Chondrocyte (in vitro differentiated cells): ENCODE data around the gene SLC26A4. TPM values are rescaled to one million over a fixed set of nuclear protein-coding genes. Genes with fewer than 3 reads are reported as not detected.

Experiments
- DNase-seq: peaks from one replicate; pipeline ENCODE4 v3.0.0; 2021; ENCODE audit warnings: mixed read lengths, low spot score
- H3K27ac Mint-ChIP-seq: one replicate; pipeline ENCODE4 v1.8.0; 2021; ENCODE audit warnings: mild to moderate bottlenecking, moderate library complexity, mixed read lengths; ENCODE audit not compliant: unreplicated experiment
- H3K27me3 Mint-ChIP-seq: 2 replicates; pipeline ENCODE4 v1.8.0; 2021; ENCODE audit warnings: low read depth, mixed read lengths
- H3K36me3 Mint-ChIP-seq: 2 replicates; pipeline ENCODE4 v1.8.0; 2021; ENCODE audit warnings: low read depth, mixed read lengths
- H3K4me1 Mint-ChIP-seq: 2 replicates; pipeline ENCODE4 v1.8.0; 2021; ENCODE audit warnings: low read depth, mild to moderate bottlenecking, mixed read lengths
- H3K4me3 Mint-ChIP-seq: one replicate; pipeline ENCODE4 v1.8.0; 2021; ENCODE audit warnings: mild to moderate bottlenecking, moderate library complexity, mixed read lengths; ENCODE audit not compliant: unreplicated experiment
- H3K9me3 Mint-ChIP-seq: 2 replicates; pipeline ENCODE4 v1.8.0; 2021; ENCODE audit warnings: low read depth, mixed read lengths
- CTCF ChIP-seq: fragments of 200-600 bp; sonication (generic); IDR thresholded peaks from 2 replicates; pipeline ENCODE4 v1.5.0; 2021; ENCODE audit warnings: antibody characterized with exemption, mild to moderate bottlenecking, moderate library complexity
- total RNA-seq: library from RNA; stranded (reverse); gene quantifications from 3 replicates; pipeline ENCODE4 v1.2.1, GENCODE V29; 2021

Gene SLC26A4
- total RNA-seq, 1 donor from 2014 or later = 0.55 TPM

- H3K27me3 Mint-ChIP-seq = no peaks in the 10 kb centered on the region
- no peak for TF ChIP-seq CTCF
- H3K27ac Mint-ChIP-seq = no peak overlapping the region
- H3K4me1 Mint-ChIP-seq = peaks cover 42% of the 10 kb centered on the region
- no peak for DNase-seq
- no peak overlapping the region for H3K4me3 Mint-ChIP-seq
- H3K9me3 Mint-ChIP-seq = no peaks in the 10 kb centered on the region
- H3K36me3 Mint-ChIP-seq = no peaks in the 10 kb centered on the region
Measured at GRCh38 chr7:107697321-107698049, 36.9 kb downstream of the SLC26A4 start.

- Mint-ChIP-seq H3K27ac (no peak overlapping the region), H3K27me3 (no peaks in the 10 kb centered on the region), H3K9me3 (no peaks in the 10 kb centered on the region), H3K4me1 (peaks cover 19% of the 10 kb centered on the region), H3K4me3 (no peak overlapping the region), H3K36me3 (no peaks in the 10 kb centered on the region)
- no peak for DNase-seq
- TF ChIP-seq CTCF = no peak
Measured at GRCh38 chr7:107700570-107700969, 39.9 kb downstream of the SLC26A4 start.

GRCh38 chr7:107701191-107701590 is 40.6 kb downstream of the SLC26A4 start:
- peaks cover 19% of the 10 kb centered on the region for H3K4me1 Mint-ChIP-seq
- DNase-seq = no peak
- no peak overlapping the region for H3K4me3 Mint-ChIP-seq
- H3K27me3 Mint-ChIP-seq = no peaks in the 10 kb centered on the region
- no peak overlapping the region for H3K27ac Mint-ChIP-seq
- H3K9me3 Mint-ChIP-seq = no peaks in the 10 kb centered on the region
- H3K36me3 Mint-ChIP-seq = no peaks in the 10 kb centered on the region
- no peak for TF ChIP-seq CTCF

- Mint-ChIP-seq H3K36me3 (no peaks in the 10 kb centered on the region), H3K4me1 (peaks cover 13% of the 10 kb centered on the region), H3K27ac (no peak overlapping the region), H3K9me3 (no peaks in the 10 kb centered on the region), H3K4me3 (no peak overlapping the region), H3K27me3 (no peaks in the 10 kb centered on the region)
- no peak for TF ChIP-seq CTCF
- DNase-seq = no peak
Measured at GRCh38 chr7:107703219-107703618, 42.6 kb downstream of the SLC26A4 start.

- Mint-ChIP-seq H3K4me1 (peaks cover 13% of the 10 kb centered on the region), H3K36me3 (no peaks in the 10 kb centered on the region), H3K27me3 (no peaks in the 10 kb centered on the region), H3K9me3 (no peaks in the 10 kb centered on the region), H3K4me3 (no peak overlapping the region), H3K27ac (no peak overlapping the region)
- no peak for DNase-seq
- TF ChIP-seq CTCF = no peak
Measured at GRCh38 chr7:107703872-107704271, 43.2 kb downstream of the SLC26A4 start.
